Ovary (tissue), 10 donors: ENCODE measurements around the gene CHRM3. TPM values are rescaled to one million over a fixed set of nuclear protein-coding genes. Genes with fewer than 3 reads are reported as not detected.

Experiments used
- DNase-seq, 5 donors: peaks; one replicate each; pipeline ENCODE4 v3.0.0-alpha.2; 2019 to 2020
- H3K27ac ChIP-seq, 2 donors: fragments of 200-600 bp; one replicate each; pipeline versions ENCODE4 v1.5.1 to v1.8.0; 2019 to 2022
- H3K27me3 ChIP-seq: fragments of 200-600 bp; one replicate; pipeline ENCODE4 v1.8.0; 2022
- H3K36me3 ChIP-seq: fragments of 200-600 bp; sonication (generic); one replicate; pipeline ENCODE4 v1.5.1; 2019
- H3K4me1 ChIP-seq: one replicate; pipeline ENCODE4 v1.8.1; 2013; ENCODE audit warnings: mild to moderate bottlenecking, moderate library complexity; ENCODE audit not compliant: insufficient read depth
- H3K4me3 ChIP-seq: fragments of 200-600 bp; sonication (generic); one replicate; pipeline ENCODE4 v1.5.1; 2017
- H3K9me3 ChIP-seq, 2 donors: fragments of 200-600 bp in 1 of 2; sonication (generic) in 1 of 2; one replicate each; pipeline versions ENCODE4 v1.5.1 to v1.8.1; 2013 to 2019; ENCODE audit warnings: mild to moderate bottlenecking in 1 of 2, moderate library complexity in 1 of 2
- CTCF ChIP-seq, 3 donors: fragments of 450-650 bp in 2 of 3; fragments of 200-600 bp in 1 of 3; IDR thresholded peaks; one replicate each; pipeline versions ENCODE4 v1.5.1 to v1.8.0; 2016 to 2022; ENCODE audit warnings: antibody characterized with exemption in 3 of 3, mild to moderate bottlenecking in 1 of 3
- EP300 ChIP-seq: sonication (generic); formaldehyde crosslinking; IDR thresholded peaks from one replicate; pipeline ENCODE4 v1.6.1; 2017; ENCODE audit warnings: antibody characterized with exemption
- POLR2A ChIP-seq: fragments of 450-650 bp; IDR thresholded peaks from one replicate; pipeline ENCODE4 v1.6.1; 2017; ENCODE audit warnings: antibody characterized with exemption, mild to moderate bottlenecking, moderate library complexity
- WGBS, 3 donors: extraction: QIAGEN DNeasy Blood & Tissue Kit in 1 of 3; methylation state at CpG; one replicate each; pipeline versions ENCODE4 v1.1.5 to v1.1.7; 2013 to 2017; 5-methylcytosine and 5-hydroxymethylcytosine counted together
- intact Hi-C, 4 donors: fragments of 100-400 bp; cut with DNase I; formaldehyde crosslinking; loops; one replicate each; pipeline versions ENCODE4 v1.11.0 to v1.15.1; 2022 to 2023
- long read RNA-seq, 3 donors: library from polyadenylated mRNA in 2 of 3; unstranded in 2 of 3; transcript quantifications; one replicate each; pipeline ENCODE4 v2.0.0 and lab custom pipeline, GENCODE V29; 2021 to 2026
- polyA plus RNA-seq, 2 donors: library from polyadenylated mRNA; stranded (reverse); fragments of 200-250 nt in 1 of 2; fragments of 350-450 nt in 1 of 2; fragmentation: Illumina TruSeq in 1 of 2; extraction: RNeasy Lipid Tissue Mini Kit (QIAGEN cat#74804) in 1 of 2; gene quantifications; one replicate each; pipeline ENCODE4 v1.2.3, GENCODE V29; 2013 to 2014
- total RNA-seq, 7 donors: library from RNA; depleted of rRNA in 2 of 7; stranded (reverse); fragments of >200 nt in 2 of 7; fragmentation: NEBNext Ultra II Directional in 3 of 7; extraction: Animal tissue kit (Norgen Biotek cat#: 25700) in 3 of 7; gene quantifications; one replicate each; pipeline versions ENCODE4 v1.1.0 to v1.2.4, GENCODE V29; 2016 to 2023
- donor health status: DM: no; HTN: no; CAD: no; lungs with moderate emphysema.
- donor health status: DM: no; HTN: no; CAD: no.
- donor health status: Bipolar disorder and iron deficiency.
- donor health status: DM: yes; HTN: yes; CAD: no.
- donor health status: DM: no; HTN: no; CAD: no.
- donor health status: DM: yes; HTN: yes; CAD: no.

CHRM3 gene
- total RNA-seq (10 to 100 TPM in 5 of 7 donors, 1 to 10 TPM in 2; 1.2 to 39.9 (median 12.6) TPM), polyA plus RNA-seq (1 to 10 TPM; 3.6 to 4.0 TPM)
- long read RNA-seq, donor 1, partial matches to known transcripts = 0 of 4 reads
- long read RNA-seq, donor 1, other reads (novel, unspliced or antisense) = 4 of 4 reads
- long read RNA-seq, donor 2 = 0 reads
- long read RNA-seq, donor 3, partial matches to known transcripts = 0 of 2 reads
- long read RNA-seq, donor 3, other reads (novel, unspliced or antisense) = 2 of 2 reads

- Histone ChIP-seq H3K4me3 (peak within 1 kb of the TSS; percentile 71), H3K9me3 (no peaks in the 10 kb centered on the region), H3K27ac (peak within 1 kb of the TSS; percentile 18 to 88), H3K36me3 (no peaks in the 10 kb centered on the region), H3K27me3 (no peaks in the 10 kb centered on the region), H3K4me1 (peaks cover 1% of the 10 kb centered on the region)
- intact Hi-C loops = no loop called here
- 0 to 1% (median 0%) methylated on average over 71 to 82 of the region's 82 CpGs for whole genome bisulfite sequencing, 3 donors
- TF ChIP-seq CTCF (IDR thresholded peaks at IDR 0.05) (peak in 2 of 3 donors; percentile 9 to 50), POLR2A (peak; percentile 59), EP300 (no peak)
- peak; percentile 58 to 85 (median 81) for DNase-seq
Measured at GRCh38 chr1:239386453-239387303, at the start of gene CHRM3. TSS of gene CHRM3 (plus strand) at chr1:239386568. CDS start at chr1:239907452, 520,884 bp downstream.

- H3K4me1 ChIP-seq = no peaks in the 10 kb centered on the region
- no peaks in the 10 kb centered on the region for H3K9me3 ChIP-seq
- no peak overlapping the region for H3K27ac ChIP-seq
- intact Hi-C loops = no loop called here
- WGBS, 3 donors = 65 to 70% (median 65%) methylated on average over 6 of the region's 6 CpGs
- H3K27me3 ChIP-seq = no peaks in the 10 kb centered on the region
- no peaks in the 10 kb centered on the region for H3K36me3 ChIP-seq
- no peak for DNase-seq
- no peak for TF ChIP-seq POLR2A
- TF ChIP-seq CTCF (IDR thresholded peaks at IDR 0.05) = no peak
- no peak for TF ChIP-seq EP300
- H3K4me3 ChIP-seq = no peak overlapping the region
Measured at GRCh38 chr1:239337799-239338430, 48.5 kb upstream of the CHRM3 start.

GRCh38 chr1:239347776-239348175 is 38.6 kb upstream of the CHRM3 start:
- Histone ChIP-seq H3K36me3 (no peaks in the 10 kb centered on the region), H3K4me3 (no peak overlapping the region), H3K27me3 (no peaks in the 10 kb centered on the region), H3K4me1 (no peaks in the 10 kb centered on the region), H3K9me3 (no peaks in the 10 kb centered on the region), H3K27ac (no peak overlapping the region)
- intact Hi-C loops = no loop called here
- DNase-seq = no peak
- WGBS, 3 donors = 5 to 21% (median 10%) methylated on average over 2 of the region's 2 CpGs
- TF ChIP-seq CTCF (IDR thresholded peaks at IDR 0.05) (no peak), EP300 (no peak), POLR2A (no peak)

DNA sequence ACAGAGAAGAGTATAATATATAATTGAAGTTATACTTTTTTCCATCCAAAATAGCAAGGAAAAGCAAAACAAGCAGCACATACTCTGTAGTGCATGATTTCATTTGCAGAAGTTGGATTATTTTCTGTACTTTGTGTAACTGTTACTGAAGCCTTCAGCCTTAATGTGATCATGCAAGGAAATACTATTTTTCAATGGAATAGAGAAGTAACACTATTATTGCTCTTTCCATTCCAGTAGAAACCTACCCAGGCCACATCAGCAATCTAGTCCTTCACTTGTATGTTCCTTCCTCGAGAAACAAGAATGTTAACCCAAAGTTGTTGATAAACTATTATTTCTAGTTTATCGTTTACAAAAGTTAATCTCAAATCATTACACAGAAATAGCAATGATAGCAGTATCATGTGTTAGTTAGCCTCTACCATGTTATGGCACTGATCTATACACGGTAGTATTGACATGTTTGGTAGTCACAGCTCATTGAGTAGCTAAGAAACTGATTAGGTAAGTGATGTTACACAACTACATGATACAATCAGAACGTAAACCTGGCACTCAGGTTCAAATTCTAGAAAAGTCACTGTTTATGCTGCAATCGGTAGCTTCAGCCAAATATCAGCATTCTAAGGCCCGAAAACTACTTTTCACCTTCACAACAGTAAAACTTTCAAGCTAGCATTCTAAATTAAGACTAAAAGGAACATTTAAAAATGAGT is 37.6 kb upstream of the CHRM3 start:
- Histone ChIP-seq H3K4me1 (no peaks in the 10 kb centered on the region), H3K27me3 (no peaks in the 10 kb centered on the region), H3K9me3 (no peaks in the 10 kb centered on the region), H3K4me3 (no peak overlapping the region), H3K27ac (no peak overlapping the region), H3K36me3 (no peaks in the 10 kb centered on the region)
- no peak for TF ChIP-seq CTCF (IDR thresholded peaks at IDR 0.05)
- TF ChIP-seq EP300 = no peak
- TF ChIP-seq POLR2A = no peak
- no peak for DNase-seq
- intact Hi-C loops = no loop called here
- WGBS, 3 donors = 93 to 94% (median 93%) methylated on average over 6 of the region's 6 CpGs
